SKM-1 treated with dmso at 0.1 percent for 144 hours (cell line): ENCODE measurements around the gene TOR4A.

Experiments used
- DNase-seq: peaks from one replicate; lab custom pipeline; 2025; ENCODE audit not compliant: unreplicated experiment; lab: John Stamatoyannopoulos, UW

TOR4A gene

DNA sequence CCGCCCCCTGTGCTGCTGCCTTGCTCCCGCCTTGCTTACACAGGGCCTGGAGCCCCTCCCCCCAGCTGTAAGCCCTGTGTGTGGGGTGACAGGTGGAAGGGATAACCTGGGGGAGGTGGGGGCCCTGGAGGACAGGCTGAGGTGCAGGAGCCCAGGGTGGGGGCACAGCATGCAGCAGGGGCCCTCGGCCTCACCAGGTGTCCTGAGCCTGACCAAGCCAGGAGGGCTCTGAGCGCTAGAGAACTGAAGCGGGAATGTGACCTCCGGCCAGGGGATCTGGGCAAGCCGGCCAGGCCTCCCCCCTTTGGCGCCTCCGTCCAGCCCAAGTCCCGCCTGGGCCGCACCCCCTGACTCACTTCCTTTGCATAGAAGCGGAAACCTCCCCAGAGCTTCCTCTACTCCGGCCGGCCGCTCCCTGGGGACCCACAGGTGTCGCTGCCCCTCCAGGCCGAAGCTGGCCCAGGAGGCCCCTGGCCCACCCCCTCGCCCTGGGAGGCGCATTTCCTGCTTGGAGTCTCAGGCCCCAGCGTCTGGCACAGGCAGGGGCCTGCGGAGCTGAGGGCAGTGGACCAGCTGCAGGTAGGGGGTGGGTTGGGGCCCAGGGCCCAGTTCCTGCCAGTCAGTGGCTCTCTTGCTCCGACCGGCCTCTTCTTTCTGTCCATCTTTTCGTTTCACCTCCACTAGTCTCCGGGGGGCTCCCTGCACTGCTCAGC is at the start of gene TOR4A:
TOR4A (plus strand) TSS at position 398 of the 713 bp plus-strand sequence. CDS start 964 bp downstream, outside the sequence.
- peak; percentile 92 for DNase-seq

- no peak for DNase-seq
Observed at GRCh38 chr9:137227853-137228505, 49.5 kb upstream of the TOR4A start.

- no peak for DNase-seq
Observed at GRCh38 chr9:137228506-137228967, 49.0 kb upstream of the TOR4A start.

- DNase-seq = no peak
Observed at GRCh38 chr9:137228968-137229896, 48.3 kb upstream of the TOR4A start.

GRCh38 chr9:137229903-137230704 is 47.4 kb upstream of the TOR4A start:
- DNase-seq = no peak

DNA sequence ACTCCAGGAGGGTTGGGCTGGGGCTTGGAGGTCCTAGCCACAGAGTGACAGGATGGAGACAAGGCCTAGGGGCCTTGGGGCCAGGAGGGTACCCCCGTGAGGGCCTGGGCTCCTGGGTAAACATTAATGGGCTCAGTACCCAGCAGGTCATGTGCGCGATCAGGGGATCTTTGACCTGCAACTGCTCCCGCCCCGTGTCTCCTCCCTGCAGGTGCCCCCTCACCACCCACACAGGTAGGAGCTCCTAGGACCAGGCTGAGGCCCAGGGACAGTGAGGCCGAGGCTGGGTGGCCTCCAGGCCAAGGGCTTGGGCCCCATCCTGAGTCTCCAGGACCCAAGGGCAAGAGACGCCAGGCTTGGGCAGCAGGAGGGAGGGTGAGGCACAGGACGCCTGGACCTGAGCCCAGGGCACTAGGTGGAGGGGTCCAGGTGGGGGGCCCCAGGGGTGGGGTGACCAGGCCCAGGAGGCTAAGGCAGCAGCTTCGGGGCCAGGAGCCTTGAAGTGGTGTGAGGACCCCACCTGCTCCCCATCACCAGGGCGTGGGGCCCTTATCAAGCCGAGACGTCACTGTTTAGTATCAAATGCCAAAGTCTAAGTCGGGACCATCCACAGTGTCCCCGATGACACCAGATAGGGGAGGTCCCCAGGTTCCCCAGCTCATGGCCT is 46.7 kb upstream of the TOR4A start, which contains the start of gene SLC34A3:
SLC34A3 (plus strand) TSS at position 197 of the 667 bp plus-strand sequence. CDS start 802 bp downstream, outside the sequence.
- DNase-seq = no peak

DNA sequence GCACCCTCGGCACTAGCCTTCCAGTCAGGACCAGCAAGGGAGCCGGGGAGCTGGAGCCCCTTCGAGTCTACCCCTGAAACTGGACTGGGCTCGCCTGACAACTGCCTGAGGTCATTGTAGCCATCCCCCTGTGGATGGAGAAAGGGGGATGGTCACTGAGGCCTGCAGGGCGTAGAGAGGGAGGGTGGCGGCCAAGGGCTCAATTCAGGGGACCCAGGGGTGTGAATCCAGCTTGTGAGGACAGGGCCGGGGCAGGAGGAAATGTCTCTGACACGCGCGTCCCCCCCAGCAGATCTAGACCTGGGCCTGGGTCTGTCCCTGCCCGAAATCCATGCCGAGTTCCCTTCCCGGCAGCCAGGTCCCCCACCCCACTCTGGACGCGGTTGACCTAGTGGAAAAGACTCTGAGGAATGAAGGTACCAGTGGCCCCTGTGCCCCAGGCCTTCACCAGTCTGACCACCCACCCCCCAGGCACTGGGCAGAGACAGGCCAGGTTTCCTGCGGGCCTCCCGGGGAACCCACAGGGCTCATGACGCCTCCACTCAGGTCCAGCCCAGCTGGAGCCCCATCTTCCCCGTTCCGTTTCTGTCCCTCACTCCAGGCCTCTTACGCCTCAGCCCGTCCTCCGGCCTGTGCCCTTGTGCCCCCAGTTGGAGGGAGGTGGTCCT is 46.0 kb upstream of the TOR4A start:
- no peak for DNase-seq

- DNase-seq = no peak
Observed at GRCh38 chr9:137232101-137232500, 45.4 kb upstream of the TOR4A start.

- DNase-seq = no peak
Observed at GRCh38 chr9:137232510-137232909, 45.0 kb upstream of the TOR4A start.

DNA sequence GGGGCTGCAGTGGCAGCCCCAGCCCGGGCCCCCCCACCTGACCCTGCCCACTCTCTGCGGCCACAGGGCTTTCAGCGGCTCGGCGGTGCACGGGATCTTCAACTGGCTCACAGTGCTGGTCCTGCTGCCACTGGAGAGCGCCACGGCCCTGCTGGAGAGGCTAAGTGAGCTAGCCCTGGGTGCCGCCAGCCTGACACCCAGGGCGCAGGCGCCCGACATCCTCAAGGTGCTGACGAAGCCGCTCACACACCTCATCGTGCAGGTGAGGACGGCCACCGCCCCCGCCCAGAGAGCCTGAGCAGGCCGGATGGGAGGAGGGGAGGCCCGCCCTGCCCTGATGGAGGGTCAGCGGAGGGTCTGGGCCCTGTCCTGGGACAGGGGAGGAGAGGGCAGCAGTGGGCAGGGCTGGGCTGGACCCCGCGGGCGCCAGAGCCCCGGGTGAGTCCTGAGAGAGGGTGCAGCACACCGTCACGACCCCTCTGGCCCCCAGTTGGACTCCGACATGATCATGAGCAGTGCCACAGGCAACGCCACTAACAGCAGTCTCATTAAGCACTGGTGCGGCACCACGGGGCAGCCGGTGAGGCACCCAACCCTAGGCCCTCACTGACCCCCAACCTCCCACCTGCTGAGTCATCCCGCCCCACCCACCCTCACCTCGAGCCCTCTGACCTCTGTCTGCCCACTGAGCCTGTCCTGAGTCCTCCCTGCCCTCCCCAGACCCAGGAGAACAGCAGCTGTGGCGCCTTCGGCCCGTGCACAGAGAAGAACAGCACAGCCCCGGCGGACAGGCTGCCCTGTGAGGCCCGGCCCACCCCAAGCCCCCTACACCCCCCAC is 44.2 kb upstream of the TOR4A start:
- no peak for DNase-seq

- DNase-seq = no peak
Observed at GRCh38 chr9:137234055-137234697, 43.4 kb upstream of the TOR4A start.

DNA sequence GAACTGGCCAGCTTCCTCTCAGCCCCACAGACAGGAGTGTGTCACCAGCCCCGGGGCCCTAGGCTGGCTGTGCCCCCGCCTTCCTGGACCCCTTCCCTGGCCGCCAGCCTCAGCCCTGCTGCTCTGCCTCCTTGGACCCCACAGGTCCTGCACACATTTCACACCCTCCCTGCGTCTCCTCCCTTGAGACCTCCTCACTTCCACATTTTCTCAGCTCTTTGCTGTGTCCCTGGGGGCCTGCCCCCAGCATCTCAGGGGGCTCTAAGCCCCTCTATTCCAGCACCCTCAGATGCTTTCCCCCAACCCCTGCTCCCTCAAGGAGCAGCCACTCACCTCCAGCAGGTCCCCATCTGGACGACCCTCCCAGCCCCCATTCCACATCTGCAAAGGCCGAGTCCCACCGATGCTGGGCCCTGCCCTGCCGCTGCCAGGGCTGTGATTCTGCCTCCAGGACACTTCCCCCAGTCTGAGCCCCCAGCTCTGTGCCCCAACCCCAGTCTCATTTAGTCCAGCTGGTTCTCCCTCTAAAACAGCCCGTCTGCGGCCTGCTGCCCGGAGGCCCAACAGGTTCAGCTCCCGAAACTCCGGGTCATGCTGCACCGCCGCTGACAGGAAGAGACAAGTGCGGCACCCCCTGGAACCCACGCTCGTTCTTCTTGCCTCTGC is 42.6 kb upstream of the TOR4A start:
- no peak for DNase-seq

DNA sequence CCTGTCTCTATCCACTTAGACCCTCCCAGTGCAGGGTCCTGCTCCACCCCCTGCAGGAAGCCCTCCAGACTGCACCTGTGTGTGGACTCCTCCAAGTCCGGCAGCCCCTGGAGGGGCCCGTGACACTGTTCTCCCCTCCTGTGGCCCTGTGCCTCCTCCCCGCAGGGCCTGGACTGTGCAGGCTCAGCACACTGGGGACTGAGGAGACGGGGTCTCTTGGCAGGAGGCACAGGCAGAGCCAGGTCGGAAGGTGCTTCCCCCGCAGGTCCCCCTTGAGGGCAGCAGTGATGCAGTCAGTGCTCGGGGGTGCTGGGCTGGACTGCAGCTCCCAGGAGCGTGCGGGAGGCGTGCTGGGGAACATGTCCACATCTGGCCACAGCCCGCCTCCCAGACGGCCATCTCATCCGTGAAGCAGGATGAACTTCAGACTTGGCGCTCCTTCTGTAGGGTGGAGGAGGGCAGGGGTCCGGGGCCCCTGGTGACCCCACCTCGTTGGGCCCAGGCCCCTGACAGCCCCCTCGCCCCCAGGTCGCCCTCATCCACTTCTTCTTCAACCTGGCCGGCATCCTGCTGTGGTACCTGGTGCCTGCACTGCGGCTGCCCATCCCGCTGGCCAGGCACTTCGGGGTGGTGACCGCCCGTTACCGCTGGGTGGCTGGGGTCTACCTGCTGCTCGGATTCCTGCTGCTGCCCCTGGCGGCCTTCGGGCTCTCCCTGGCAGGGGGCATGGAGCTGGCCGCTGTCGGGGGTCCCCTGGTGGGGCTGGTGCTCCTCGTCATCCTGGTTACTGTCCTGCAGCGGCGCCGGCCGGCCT is 41.9 kb upstream of the TOR4A start:
- no peak for DNase-seq

GRCh38 chr9:137236238-137236935 is 41.1 kb upstream of the TOR4A start:
- DNase-seq = peak; percentile 77

DNA sequence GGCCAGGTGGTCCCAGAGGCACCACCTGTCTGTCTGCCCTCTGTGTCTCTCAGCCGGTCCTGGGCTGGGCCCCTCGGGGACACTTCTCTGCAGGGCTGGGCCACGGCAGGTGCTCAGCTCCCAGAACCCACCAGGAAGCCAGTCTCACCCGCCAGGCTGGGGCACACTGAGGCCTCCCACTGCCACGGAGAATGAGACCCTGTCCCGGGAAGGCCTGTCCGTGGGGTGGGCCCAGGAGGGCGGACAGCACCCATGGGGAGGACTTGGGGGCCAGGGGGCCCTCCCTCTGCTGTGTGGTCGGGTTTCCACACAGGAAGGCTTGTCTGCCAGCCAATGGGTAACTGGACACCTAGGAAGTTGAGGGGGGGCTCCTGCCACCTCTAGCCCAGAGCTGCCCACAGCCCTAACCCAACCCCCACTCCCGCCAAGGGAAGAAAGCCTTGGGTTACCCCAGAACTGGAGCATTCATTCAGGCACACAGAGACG is 40.5 kb upstream of the TOR4A start:
- no peak for DNase-seq
